GM18873 (cell line): ENCODE measurements around the gene SLC22A2.
"Not testable (repeated sequence)": the region's sequence is repeated elsewhere in the genome, so short reads cannot be mapped to it uniquely, and the experiment has no call there.

Source experiments
- ATAC-seq: cut with Tn5 transposase; IDR thresholded peaks from one replicate; pipeline ENCODE4 v1.9.1; 2021; ENCODE audit warnings: mild to moderate bottlenecking, moderate library complexity, moderate number of reproducible peaks; ENCODE audit not compliant: unreplicated experiment, low FRiP score

Gene SLC22A2

DNA sequence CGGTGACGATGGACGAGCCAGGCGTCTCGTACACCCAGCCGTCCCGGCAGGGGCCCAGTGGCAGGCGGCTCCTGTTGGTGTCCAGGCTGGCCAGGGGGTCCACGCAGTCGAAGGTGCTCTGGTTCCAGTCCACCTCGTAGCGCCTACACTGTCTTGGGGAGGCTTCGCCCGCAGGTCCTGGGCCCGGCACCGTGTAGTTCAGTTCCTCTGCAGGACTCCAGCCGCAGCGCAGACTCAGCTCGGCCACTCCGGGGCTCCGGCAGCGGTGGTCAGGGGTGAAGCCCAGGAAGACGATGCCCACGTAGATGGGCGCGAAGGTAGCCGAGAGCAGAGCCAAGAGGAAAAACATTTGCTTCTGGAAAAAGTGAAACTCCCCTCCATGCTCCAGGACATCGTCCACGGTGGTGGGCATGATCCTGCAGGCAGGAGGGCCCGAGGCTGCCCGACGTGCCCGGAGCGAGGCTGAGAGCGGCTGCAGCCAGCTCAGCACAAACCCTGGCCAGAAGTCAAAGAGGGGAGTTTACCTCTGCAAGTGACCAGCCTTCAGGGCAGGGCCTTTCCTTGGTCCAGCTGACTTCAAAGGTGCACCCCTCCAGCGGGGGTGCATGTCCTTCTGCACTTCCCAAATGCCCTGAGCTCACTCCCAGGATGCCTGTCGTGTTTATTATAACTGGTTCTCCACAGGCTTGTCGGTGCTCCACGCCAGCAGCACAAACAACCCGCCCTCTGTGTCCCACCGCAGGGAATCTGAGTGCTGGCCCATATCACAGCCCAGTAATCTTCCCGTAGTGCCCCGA lies at the start of gene SLC22A2:
Gene SLC22A2 (minus strand): TSS at position 476 of the 797 bp plus-strand sequence. CDS start 64 bp downstream, at position 412.
- ATAC-seq: no peak

DNA sequence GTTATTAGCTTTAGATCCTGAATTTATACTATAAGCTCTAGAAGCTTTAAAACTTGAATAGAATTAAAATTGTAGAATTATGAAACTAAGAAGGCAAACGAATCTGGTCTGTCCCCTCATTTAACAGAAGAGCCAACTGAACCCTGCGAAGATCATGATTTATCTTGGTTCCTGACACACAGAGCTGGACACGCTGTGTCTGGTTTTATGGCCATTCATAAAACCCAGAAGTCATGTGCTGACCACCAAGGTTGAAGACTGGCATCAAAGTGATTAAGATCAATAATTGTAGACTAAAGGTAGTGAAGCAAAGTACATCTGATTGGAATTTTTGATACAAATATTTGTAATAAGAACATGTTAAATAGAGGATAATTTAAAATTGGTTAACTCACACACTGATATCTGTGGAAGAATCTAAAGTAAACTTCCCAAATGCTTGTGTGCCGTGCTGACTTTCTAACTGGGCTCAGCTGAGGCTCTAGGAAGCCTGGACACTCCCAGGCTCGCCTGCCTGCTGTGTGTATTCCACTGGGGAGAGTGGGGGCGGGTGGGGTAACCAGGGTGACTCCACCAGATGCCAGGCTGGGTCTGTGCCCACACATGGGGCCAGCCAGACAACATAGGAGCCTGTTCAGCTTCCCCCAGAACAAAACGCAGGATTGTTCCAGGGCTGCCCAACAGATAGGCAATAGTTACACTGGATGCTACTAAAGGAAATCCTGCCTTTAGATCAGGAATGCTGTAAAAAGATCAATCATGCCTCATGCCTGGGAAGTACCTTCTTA lies 47.5 kb upstream of the SLC22A2 start:
- no peak for ATAC-seq

DNA sequence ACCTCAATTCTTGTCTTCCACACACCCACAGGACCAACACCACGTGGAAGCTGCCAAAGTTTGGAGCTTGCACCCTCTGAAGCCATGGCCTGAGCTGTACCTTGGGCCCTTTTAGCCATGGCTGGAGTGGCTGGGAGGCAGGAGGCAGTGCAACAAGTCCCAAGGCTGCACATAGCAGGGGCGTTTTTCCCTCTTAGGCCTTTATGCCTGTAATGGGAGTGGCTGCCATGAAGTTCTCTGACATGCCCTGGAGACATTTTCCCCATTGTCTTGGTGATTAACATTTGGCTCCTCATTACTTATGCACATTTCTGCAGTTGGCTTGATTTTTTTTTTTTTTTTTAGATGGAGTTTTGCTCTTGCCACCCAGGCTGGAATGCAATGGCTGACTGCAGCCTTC lies 45.2 kb upstream of the SLC22A2 start:
- ATAC-seq: no peak

DNA sequence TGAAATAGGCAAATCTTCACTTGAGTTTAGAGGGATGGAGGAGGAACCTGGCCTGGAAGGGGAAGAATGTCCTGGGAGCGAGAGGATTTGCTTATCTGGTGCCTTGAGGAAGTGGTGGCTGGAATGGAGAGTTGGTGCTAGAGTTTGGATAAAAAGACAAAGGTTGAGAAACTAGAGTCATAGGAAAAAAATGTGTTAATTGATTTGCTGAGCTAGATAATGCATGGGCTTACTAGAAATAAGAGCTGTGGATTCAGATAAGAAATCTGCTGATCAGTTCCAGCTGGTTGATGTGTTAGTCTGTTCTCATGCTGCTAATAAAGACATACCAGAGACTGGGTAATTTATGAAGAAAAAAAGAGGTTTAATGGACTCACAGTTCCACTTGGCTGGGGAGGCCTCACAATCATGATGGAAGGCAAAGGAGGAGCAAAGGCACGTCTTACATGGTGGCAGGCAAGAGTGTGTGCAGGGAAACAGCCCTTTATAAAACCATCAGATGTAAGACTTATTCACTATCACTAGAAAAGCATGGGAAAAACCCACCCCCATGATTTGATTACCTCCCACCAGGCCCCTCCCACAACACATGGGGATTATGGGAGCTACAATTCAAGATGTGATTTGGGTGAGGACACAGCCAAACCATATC lies 43.9 kb upstream of the SLC22A2 start:
- ATAC-seq: not testable (repeated sequence)

DNA sequence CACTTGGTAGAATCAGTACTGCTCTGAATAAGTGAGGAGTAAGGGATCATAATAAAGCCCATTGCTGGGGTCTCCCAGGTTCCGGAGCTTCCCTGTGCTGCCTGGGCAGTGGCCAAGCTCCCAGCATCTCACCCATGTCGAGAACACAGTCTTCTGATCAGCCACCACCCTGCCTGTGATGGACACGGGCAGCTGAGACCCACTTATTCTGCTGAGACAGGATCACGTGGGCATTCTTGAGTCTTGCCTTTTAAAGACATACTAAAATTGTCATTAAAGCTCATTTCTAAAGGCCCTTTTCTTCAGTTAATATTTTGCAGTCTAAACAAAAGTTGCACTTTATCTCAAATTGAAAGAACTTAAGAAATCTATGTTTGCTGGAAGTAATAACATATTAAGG lies 42.7 kb upstream of the SLC22A2 start:
- no peak for ATAC-seq

DNA sequence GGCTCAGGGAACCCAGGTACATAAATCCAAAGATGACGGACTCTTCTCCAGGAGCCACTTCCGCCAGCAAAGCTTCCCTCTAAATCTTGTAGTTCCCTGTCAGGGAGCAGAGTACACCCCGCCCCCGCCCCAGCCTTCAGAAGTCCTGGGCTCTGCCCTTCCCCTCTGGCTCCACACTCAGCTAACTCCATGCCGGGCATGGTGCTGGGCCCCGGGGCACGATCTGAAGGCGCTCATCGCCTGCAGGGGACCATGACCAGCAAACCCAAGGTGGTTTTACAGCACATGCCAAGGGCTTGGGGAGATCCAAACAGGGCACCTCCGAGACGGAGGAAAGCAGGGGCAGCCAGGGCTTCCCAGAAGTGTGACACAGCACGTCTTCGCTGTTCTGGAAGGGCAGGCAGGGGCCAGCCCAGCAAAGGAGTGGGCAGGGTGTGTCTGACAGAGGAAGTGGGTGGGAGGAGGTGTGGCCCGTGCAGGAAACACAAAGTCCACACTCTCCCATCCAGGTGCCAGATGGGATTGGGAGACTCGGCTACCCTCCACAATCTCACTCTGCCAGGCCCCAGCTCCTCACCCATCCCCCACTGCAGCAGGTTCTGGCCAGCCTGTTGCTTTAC lies 41.6 kb upstream of the SLC22A2 start:
- no peak for ATAC-seq

DNA sequence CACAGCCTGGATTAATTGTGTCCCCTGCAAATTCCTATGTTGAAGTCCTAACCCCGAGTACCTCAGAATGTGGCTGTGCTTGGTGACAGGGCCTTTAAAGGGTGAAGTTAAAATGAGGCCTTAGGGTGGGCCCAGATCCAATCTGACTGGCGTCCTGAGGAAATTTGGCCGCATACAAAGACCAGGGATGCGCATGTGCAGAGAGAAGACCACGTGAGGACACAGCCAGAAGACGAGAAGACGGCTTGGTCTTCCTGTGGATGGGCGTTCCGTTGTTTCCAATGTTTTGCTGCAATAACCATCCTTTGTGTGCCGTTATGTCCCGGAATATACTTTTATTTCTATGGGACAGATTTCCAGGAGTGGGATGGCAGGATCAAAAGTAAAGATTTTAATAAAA lies 40.9 kb upstream of the SLC22A2 start:
- ATAC-seq: no peak

DNA sequence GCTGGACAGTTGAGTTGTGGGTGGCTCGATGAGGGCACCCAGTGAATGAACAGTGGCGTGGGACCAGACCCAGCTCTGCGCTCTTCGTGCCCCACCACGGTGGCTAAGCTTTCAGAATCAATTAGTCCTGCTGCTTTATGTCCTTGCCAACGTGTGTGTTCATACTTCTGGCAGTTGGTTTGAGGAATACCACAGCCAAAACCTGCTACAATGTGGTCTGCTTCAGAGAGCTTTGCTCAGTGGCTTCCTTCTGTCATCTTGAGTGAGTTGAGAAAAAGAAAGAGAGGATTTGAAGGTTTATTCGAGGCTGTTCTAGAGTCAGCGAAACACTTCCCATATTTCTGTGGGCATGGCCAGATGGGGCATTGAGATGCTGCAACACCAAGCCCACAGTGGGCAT lies 39.5 kb upstream of the SLC22A2 start:
- no peak for ATAC-seq

DNA sequence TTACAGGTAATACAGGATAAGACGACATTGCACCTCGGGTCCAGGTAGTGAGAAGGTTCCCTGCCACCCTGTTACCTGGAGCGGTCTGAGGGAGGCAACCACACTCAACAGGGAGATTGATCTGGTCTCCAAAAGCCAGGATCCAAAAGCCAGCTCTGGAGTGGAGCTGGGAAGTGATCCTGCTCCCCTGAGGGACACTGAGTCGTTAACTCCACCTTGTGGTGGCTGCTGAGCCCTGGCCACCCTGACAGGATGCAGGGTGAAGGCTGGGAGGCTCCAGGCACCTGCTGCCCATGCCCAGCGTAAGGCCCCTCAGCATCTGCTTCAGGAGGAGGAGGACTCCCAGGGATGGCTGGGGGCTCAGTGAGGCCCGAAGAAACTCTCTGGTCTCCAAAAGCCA lies 38.7 kb upstream of the SLC22A2 start:
- ATAC-seq: no peak

DNA sequence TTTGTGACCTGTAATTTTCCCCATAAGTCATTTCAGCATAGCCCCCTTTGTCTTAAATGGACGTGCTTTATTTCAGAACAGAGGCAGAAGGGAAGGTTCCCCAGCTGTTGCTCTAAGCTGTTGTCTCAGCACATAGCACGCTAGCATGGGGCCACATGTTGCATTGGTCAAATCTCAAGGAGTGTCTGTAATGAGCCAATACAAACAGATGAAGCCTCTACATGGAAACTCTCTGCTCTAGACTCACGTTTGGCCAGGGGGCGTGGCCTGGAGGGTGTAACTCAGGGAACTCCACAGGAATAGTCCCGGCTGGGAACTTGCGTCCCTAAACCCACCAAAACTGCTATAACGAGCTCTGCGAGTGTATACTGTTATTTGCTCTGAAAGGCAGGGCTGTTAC lies 35.2 kb upstream of the SLC22A2 start:
- no peak for ATAC-seq

DNA sequence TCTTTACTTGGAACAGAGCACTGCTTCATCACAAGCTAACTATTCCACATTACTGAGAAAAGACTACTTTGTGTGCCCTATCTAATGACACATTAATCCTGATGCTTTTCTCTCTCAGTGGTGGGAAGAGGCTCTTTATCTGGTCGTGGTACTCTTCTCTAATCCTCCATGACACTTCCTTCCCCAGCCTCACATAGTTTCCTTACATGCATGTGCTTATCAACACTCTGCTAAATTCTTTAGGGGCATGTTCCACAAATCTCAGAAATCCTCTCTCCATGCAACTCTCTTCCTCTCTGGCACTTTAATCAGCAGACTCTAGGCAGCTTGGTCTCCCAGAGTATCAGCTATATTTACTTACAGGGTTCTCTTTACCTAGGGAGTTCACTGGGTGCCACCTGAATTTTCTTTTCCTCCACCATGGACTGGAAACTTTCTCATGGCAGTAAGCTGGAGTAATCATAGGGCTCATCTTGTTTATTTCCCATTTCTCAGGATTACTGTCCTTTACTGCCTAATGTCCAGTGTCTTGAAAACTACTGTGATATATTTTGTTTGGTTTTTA lies 27.0 kb upstream of the SLC22A2 start:
- no peak for ATAC-seq

DNA sequence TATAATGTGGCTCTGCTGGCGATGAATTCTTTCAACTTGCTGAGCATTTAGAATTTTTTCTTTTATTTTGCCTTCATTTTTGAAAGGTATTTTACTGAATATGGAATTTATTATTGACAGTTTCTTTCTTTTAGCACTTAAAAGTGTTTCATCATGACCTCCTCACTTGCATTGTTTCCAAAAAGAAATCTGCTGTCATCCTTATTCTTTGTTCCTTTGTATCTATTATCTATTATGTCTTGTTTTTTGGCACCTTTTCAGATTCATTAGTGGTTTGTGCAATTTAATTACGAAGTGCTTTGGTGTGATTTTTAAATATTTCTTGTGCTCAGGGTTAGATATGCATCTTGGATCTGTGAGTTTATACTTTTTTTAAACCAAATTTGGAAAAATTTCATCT lies 26.0 kb upstream of the SLC22A2 start:
- no peak for ATAC-seq

DNA sequence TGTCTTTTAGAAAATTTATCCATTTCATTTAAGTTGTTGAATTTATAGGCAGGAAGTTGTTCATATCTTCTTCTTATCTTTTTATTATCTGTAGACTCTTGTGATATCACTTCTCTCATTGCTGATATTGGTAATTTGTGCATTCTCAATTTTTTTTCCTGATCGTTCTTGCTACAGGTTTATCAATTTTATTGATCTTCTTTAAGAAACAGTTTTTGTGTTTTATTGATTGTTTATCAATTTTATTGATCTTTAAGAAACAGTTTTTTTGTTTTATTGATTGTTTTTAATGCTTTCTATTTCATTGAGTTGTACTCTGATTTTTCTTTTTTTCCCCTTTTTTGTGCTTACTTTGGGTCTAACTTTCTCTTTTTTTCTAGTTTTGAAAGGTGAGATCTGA lies 23.8 kb upstream of the SLC22A2 start:
- ATAC-seq: no peak

DNA sequence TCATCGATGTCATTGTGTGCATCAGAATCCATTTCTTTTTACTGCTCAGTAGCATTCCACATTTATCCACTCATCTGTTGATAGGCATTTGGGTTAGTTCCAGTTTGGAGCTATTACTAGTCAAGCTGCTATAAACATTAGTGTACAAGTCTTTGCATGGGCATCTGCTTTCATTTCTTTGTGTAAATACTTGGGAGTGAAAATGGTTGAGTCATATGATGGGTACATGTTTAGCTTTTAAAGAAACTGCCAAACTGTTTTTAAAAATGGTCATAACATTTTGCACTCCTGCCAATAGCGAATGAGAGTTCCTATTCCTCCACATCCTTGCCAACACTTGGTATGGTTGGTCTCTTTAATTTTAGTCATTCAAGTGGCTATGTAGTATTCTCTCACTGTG lies 21.2 kb upstream of the SLC22A2 start:
- ATAC-seq: no peak

DNA sequence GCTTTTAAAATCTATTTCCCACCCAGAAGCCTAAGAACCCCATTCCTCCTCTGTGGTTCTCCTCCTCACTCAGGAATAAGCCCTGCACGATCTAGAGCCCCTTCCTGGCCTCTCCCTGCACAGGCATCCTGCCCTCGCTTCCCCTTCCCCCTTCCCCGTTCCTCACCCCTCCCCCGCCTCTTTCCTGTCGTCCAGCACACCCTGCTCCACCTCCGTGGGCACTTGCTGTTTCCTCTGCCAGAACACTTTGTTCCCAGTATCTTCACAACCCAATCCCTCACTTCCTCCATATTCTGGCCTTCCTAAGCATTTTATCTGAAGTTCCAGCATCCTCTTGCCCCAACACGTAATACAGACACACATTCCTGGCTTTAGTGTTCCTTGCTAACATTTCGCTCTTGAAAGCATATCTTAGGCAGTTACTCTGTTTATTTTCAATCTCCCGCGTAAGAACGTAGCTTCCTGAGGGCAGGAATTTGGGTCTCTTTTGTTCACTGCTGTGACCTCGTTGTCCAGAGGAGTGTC lies 20.2 kb upstream of the SLC22A2 start:
- ATAC-seq: no peak

DNA sequence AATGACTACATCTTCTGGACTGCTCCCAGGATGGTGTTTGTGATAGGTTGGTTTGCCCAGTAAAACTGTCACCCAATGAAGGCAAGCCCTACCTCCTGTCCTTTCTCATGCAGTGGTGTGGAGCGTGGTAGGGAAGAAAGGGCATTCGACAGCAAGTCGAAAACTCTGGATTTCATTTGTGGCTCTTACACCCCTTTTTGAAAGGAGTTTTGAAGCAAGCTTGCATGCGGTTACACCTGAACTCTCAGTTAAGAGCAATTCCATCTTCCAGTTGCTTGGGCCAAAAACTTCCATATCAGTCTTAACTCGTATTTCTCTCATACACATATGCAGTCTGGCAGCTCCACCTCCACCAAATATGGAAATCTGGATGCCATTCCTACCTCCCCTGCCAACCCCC lies 19.7 kb upstream of the SLC22A2 start:
- ATAC-seq: no peak

DNA sequence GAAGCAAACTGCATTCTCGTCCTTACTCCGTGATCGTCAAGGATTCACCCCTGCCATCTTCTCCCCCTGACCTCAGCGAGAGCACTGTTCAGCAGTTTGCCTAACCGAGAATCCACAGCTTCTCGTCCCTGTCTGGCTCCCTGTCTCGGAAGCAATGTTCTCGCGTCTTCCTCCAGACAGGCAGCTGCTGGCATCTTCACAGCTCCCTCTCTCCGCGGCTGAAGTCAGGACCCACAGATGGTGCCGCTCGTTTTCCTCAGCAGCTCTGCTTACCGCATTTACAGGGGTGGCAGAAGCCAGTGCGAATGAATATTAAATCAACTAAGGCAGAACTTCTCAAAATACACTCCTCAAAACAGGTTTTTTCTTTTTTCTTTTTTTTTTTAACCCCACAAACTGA lies 18.9 kb upstream of the SLC22A2 start:
- no peak for ATAC-seq

DNA sequence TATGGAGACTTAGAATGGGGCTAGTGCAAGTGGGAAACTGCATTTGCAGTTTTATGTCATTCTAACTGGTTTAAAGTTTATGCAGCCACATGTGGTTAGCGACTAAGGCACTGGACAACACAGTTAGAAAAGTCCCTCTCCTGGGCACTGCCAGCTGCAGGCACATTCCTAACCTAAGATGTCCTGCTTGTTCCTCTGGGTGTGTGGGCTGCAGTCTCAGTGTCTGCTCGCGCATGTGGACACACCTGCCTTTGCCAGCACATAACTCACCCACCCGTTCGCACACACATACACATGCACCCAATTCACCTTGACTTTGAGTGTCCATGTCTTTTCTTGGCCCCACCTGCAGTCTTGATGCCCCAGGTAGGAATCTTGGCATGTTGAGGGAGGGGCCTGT lies 18.5 kb upstream of the SLC22A2 start:
- ATAC-seq: no peak

DNA sequence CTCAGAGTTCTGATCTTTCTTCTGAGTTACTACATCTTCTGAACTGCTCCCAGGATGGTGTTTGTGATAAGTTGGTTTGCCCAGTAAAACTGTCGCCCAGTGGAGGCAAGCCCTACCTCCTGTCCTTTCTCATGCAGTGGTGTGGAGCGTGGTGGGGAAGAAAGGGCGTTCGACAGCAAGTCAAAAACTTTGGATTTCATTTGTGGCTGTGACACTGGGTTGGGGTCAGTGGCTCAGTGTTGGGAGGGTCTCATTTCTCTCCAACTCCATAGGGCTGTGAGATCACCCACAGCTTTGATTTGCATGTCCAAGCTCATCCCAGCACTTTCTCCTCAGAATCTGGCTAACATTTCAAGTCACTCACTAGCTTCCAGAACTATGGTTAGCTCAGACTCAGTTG lies 17.5 kb upstream of the SLC22A2 start:
- ATAC-seq: no peak

DNA sequence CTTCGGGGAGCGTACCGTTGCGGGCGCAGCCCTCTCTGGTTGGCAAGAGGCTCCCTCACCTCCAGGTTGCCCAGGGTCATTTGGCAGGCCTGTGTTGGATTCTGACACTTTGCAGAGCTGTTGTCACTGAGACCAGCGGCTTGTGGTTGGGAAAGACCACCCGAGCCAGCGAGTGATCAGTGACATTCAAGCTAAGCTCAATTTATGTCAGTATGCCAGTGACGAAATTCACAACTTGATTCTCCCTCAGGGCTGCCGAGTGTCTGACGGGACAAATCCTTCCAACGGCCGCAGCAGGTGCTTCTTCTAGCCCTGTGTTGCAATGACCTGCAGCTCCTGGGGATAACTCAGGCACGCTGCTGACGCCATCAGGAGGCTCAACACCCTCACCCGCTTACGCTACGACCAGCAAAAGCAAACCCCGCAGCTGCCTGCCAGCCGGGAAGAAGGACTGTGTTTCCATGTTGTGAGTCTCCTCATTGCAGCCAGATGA lies 16.9 kb upstream of the SLC22A2 start:
- no peak for ATAC-seq
